HepG2 (cell line): Measurements from ENCODE around the gene TMSB15B.

Source experiments
- ATAD3A ChIP-seq: sonication (generic); formaldehyde crosslinking; IDR thresholded peaks from 2 replicates; pipeline ENCODE4 v1.4.0; 2020; ENCODE audit warnings: missing genetic modification reagents
- BRD4 ChIP-seq: sonication (generic); formaldehyde crosslinking; IDR thresholded peaks from 2 replicates; pipeline ENCODE4 v1.4.0; 2020; ENCODE audit warnings: missing genetic modification reagents
- CTCF ChIP-seq: sonication (generic); formaldehyde crosslinking; IDR thresholded peaks from 2 replicates; pipeline ENCODE4 v1.5.0; 2020; ENCODE audit warnings: mild to moderate bottlenecking, missing genetic modification reagents, moderate library complexity
- HDAC2 ChIP-seq: sonication (generic); formaldehyde crosslinking; IDR thresholded peaks from 2 replicates; pipeline ENCODE4 v1.4.0; 2020; ENCODE audit warnings: missing genetic modification reagents
- JUND ChIP-seq: sonication (generic); formaldehyde crosslinking; IDR thresholded peaks from 2 replicates; pipeline ENCODE4 v1.8.0; 2022; ENCODE audit warnings: mild to moderate bottlenecking, missing genetic modification reagents
- SRF ChIP-seq: IDR thresholded peaks from 2 replicates; pipeline ENCODE4 v1.6.1; 2011; ENCODE audit warnings: mild to moderate bottlenecking, low read depth, low read length, moderate library complexity
- ZNF180 ChIP-seq: sonication (generic); formaldehyde crosslinking; IDR thresholded peaks from 2 replicates; pipeline ENCODE4 v1.4.0; 2020; ENCODE audit warnings: low read depth, missing genetic modification reagents, borderline replicate concordance

- TF ChIP-seq BRD4 (CRISPR knock-in tag) (no peak), CTCF (CRISPR knock-in tag) (no peak), ATAD3A (CRISPR knock-in tag) (no peak), JUND (CRISPR knock-in tag) (no peak), ZNF180 (no peak), HDAC2 (no peak), SRF (no peak)
Measured at GRCh38 chrX:103913356-103914020, 48.9 kb upstream of the TMSB15B start.
